Endothelial cell of umbilical vein (primary cell): Measurements from ENCODE around the gene SH3BP2. TPM values are rescaled to one million over a fixed set of nuclear protein-coding genes. Genes with fewer than 3 reads are reported as not detected.

ENCODE experiments used
- BruUV-seq: library from RNA; stranded (reverse); fragments of 400-500 nt; replicated peaks from 2 replicates; lab custom pipeline; 2021; lab: Mats Ljungman, UMichigan
- CTCF ChIA-PET: fragments of 300-600, 350-600 bp; sonication (Branson Sonifier 250); formaldehyde crosslinking; loops from one replicate; lab custom pipeline; 2021; ENCODE audit warnings: antibody characterized with exemption, inconsistent platforms; lab: Charles Lee
- POLR2A ChIA-PET: fragments of 300-600, 350-600 bp; sonication (Branson Sonifier 250); formaldehyde crosslinking; loops from one replicate; lab custom pipeline; 2021; ENCODE audit warnings: antibody characterized with exemption, inconsistent platforms; lab: Charles Lee
- DNase-seq: peaks from one replicate; pipeline ENCODE4 v3.0.0-alpha.2; 2011; ENCODE audit warnings: low read depth, low spot score
- FAIRE-seq: peaks from 2 replicates; lab custom pipeline; 2011; peaks lifted over from hg19 to GRCh38; lab: Jason Lieb, UNC
- H2AFZ ChIP-seq: 2 replicates; pipeline ENCODE4 v1.6.0; 2012; ENCODE audit warnings: low read depth, low read length, control low read depth, inconsistent platforms
- H3K27ac ChIP-seq: 2 replicates; pipeline ENCODE4 v1.5.1; 2011; ENCODE audit warnings: low read depth, mild to moderate bottlenecking, control low read depth, low read length, moderate library complexity; ENCODE audit not compliant: insufficient read depth
- H3K27me3 ChIP-seq, 2 experiments: 2 replicates each; pipeline versions ENCODE4 v1.6.0 to v1.6.1; 2011; ENCODE audit warnings: low read length in 2 of 2, mixed read lengths in 1 of 2; ENCODE audit not compliant: control insufficient read depth in 2 of 2, insufficient read depth in 2 of 2
- H3K36me3 ChIP-seq, 2 experiments: 2 replicates in 1 of 2; 3 replicates in 1 of 2; pipeline ENCODE4 v1.5.1; 2011; ENCODE audit warnings: low read length in 2 of 2, mild to moderate bottlenecking in 1 of 2, moderate library complexity in 1 of 2; ENCODE audit not compliant: control insufficient read depth in 2 of 2, insufficient read depth in 2 of 2; ENCODE audit errors: extremely low read depth in 1 of 2
- H3K4me1 ChIP-seq: 3 replicates; pipeline ENCODE4 v1.5.1; 2011; ENCODE audit warnings: mild to moderate bottlenecking, low read length; ENCODE audit not compliant: control insufficient read depth, insufficient read depth; ENCODE audit errors: extremely low read depth
- H3K4me2 ChIP-seq: 2 replicates; pipeline ENCODE4 v1.6.1; 2011; ENCODE audit warnings: low read length, control low read depth, mixed read lengths; ENCODE audit not compliant: insufficient read depth
- H3K4me3 ChIP-seq, 3 experiments: fragments of 200-600 bp in 1 of 3; sonication (generic), shearing (Covaris generic) in 1 of 3; replicated peaks in 1 of 3; 2 replicates each; pipeline ENCODE4 v1.5.1; 2011 to 2016; ENCODE audit warnings: control low read depth in 3 of 3, low read length in 3 of 3, mild to moderate bottlenecking in 2 of 3, inconsistent platforms in 1 of 3, low read depth in 1 of 3, moderate library complexity in 1 of 3; ENCODE audit not compliant: insufficient read depth in 1 of 3
- H3K79me2 ChIP-seq: 2 replicates; pipeline ENCODE4 v1.6.0; 2012; ENCODE audit warnings: low read length, inconsistent platforms; ENCODE audit not compliant: control insufficient read depth, insufficient read depth
- H3K9ac ChIP-seq: replicated peaks from 2 replicates; pipeline ENCODE3; 2011; ENCODE audit warnings: low read length, control low read depth; ENCODE audit not compliant: insufficient read depth; ENCODE audit errors: extremely low read depth
- H3K9me1 ChIP-seq: replicated peaks from 3 replicates; pipeline ENCODE4 v1.6.0; 2011; ENCODE audit warnings: mild to moderate bottlenecking, low read length; ENCODE audit not compliant: control insufficient read depth, insufficient read depth; ENCODE audit errors: extremely low read depth
- H3K9me3 ChIP-seq: replicated peaks from 2 replicates; pipeline ENCODE4 v1.5.1; 2012; ENCODE audit warnings: low read length, inconsistent platforms; ENCODE audit not compliant: control insufficient read depth, insufficient read depth
- H4K20me1 ChIP-seq: replicated peaks from 2 replicates; pipeline ENCODE3; 2011; ENCODE audit warnings: mild to moderate bottlenecking, low read length; ENCODE audit not compliant: control insufficient read depth, insufficient read depth; ENCODE audit errors: extremely low read depth
- EZH2 ChIP-seq: IDR thresholded peaks from 2 replicates; pipeline ENCODE4 v1.6.1; 2012; ENCODE audit warnings: borderline replicate concordance, low read depth, mild to moderate bottlenecking, moderate library complexity, low read length, inconsistent platforms; ENCODE audit not compliant: severe bottlenecking
- FOS ChIP-seq: IDR thresholded peaks from 2 replicates; pipeline ENCODE4 v1.6.1; 2011; ENCODE audit warnings: mild to moderate bottlenecking, low read length, moderate library complexity, borderline replicate concordance; ENCODE audit not compliant: insufficient read depth
- GATA2 ChIP-seq: IDR thresholded peaks from 2 replicates; pipeline ENCODE4 v1.7.0; 2011; ENCODE audit warnings: low read depth, mild to moderate bottlenecking, moderate library complexity, mixed read lengths, low read length; ENCODE audit not compliant: insufficient read length, insufficient read depth
- JUN ChIP-seq: IDR thresholded peaks from 2 replicates; pipeline ENCODE4 v1.6.1; 2011; ENCODE audit warnings: borderline replicate concordance, low read depth; ENCODE audit not compliant: insufficient read length, insufficient read depth
- MAX ChIP-seq: IDR thresholded peaks from 2 replicates; pipeline ENCODE4 v1.6.1; 2011; ENCODE audit not compliant: insufficient read depth, insufficient read length
- MYC ChIP-seq: IDR thresholded peaks from one replicate; pipeline ENCODE4 v1.6.1; 2011; ENCODE audit warnings: mild to moderate bottlenecking, low read depth, low read length
- POLR2A ChIP-seq: IDR thresholded peaks from 2 replicates; pipeline ENCODE4 v1.6.1; 2012; ENCODE audit warnings: low read depth, mild to moderate bottlenecking, control low read depth, low read length
- POLR2AphosphoS5 ChIP-seq: IDR thresholded peaks from 2 replicates; pipeline ENCODE4 v1.6.1; 2012; ENCODE audit warnings: low read depth, mild to moderate bottlenecking, control low read depth, low read length, moderate library complexity; ENCODE audit not compliant: insufficient read depth
- dilution Hi-C: fragments of 300-500 bp; cut with MboI; formaldehyde crosslinking; loops from one replicate; pipeline ENCODE4 v1.15.0; 2019; ENCODE audit warnings: low sequenced_read_pairs; ENCODE audit not compliant: extremely low pct_ligation_motif_present
- intact Hi-C: fragments of 100-400 bp; cut with micrococcal nuclease; formaldehyde crosslinking; loops from one replicate; pipeline ENCODE4 v1.10.0; 2022
- polyA plus RNA-seq, 4 experiments: library from polyadenylated mRNA; depleted of rRNA in 3 of 4; stranded (reverse) in 3 of 4; unstranded in 1 of 4; fragments of >200 nt; gene quantifications; 2 replicates each; pipeline versions ENCODE4 v1.2.1 to v1.2.3, GENCODE V29; 2011 to 2012; ENCODE audit warnings: missing spikeins in 1 of 4
- total RNA-seq: library from RNA; stranded (reverse); gene quantifications from 2 replicates; pipeline ENCODE4 v1.2.3, GENCODE V29; 2021

Gene SH3BP2
- total and polyA plus RNA-seq, 2 donors (not counting 3 experiments of a cell fraction or from before 2014, with no cell fraction given), result 69.2 to 73.9 TPM

DNA sequence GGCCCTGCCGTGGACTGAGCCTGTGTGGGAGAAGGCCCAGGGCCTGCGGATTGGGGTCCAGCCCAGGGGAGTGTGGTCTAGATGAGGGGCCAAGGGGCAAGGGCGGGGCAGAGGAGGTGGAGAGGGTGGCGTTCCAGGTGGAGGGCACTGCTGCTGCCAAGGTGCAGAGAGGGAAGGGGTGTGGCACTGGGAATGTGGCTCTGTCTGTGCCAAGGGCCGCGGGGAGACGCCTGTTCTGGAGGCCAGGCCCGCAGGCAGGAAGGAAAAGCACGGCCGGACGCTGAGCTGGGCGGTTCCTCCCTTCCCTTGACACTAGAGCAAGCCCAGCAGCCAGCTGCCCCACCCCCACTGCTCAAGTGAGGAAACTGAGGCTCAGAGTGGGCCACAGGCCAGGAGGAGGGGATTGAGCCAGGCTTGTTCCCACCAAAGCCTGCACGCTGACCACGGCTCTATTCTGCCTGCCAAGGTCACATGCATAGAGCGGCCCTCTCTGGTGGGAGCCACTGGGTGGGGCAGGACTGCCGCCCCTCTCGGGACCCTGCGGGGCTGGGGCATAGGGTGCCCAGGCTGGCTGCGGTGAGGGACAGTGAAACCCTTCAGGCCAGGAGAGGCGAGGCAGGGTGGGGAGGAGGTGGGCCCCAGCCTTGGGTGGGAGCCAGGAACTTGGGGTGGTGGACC, 13.0 kb downstream of the SH3BP2 start:
- Histone ChIP-seq H3K36me3 (no peaks in the 10 kb centered on the region), H3K9me1 (no peaks in the 10 kb centered on the region), H3K9ac (no peak overlapping the region), H3K27ac (peak overlapping the region; percentile 35), H2AFZ (peak overlapping the region; percentile 71), H3K79me2 (peaks cover 16% of the 10 kb centered on the region), H3K4me2 (peak overlapping the region; percentile 1), H3K9me3 (no peaks in the 10 kb centered on the region), H3K4me1 (peaks cover 30% of the 10 kb centered on the region), H3K27me3 (no peaks in the 10 kb centered on the region), H3K4me3 (no peak overlapping the region), H4K20me1 (no peaks in the 10 kb centered on the region)
- DNase-seq (peak; percentile 43), FAIRE-seq (peak; percentile 93)
- CTCF ChIA-PET, result no interaction called here
- POLR2A ChIA-PET, result interaction anchor here (0.6 kb wide), 1 partner anchor 270 kb away, joined by 3 read pairs; no protein-coding TSS in a partner anchor
- dilution Hi-C loops (no loop called here), intact Hi-C loops (no loop called here)
- TF ChIP-seq POLR2A, result no peak
- peak; percentile 57 for TF ChIP-seq POLR2AphosphoS5
- no peak for TF ChIP-seq FOS
- no peak for TF ChIP-seq MAX
- BruUV-seq, result no TSS peak

DNA sequence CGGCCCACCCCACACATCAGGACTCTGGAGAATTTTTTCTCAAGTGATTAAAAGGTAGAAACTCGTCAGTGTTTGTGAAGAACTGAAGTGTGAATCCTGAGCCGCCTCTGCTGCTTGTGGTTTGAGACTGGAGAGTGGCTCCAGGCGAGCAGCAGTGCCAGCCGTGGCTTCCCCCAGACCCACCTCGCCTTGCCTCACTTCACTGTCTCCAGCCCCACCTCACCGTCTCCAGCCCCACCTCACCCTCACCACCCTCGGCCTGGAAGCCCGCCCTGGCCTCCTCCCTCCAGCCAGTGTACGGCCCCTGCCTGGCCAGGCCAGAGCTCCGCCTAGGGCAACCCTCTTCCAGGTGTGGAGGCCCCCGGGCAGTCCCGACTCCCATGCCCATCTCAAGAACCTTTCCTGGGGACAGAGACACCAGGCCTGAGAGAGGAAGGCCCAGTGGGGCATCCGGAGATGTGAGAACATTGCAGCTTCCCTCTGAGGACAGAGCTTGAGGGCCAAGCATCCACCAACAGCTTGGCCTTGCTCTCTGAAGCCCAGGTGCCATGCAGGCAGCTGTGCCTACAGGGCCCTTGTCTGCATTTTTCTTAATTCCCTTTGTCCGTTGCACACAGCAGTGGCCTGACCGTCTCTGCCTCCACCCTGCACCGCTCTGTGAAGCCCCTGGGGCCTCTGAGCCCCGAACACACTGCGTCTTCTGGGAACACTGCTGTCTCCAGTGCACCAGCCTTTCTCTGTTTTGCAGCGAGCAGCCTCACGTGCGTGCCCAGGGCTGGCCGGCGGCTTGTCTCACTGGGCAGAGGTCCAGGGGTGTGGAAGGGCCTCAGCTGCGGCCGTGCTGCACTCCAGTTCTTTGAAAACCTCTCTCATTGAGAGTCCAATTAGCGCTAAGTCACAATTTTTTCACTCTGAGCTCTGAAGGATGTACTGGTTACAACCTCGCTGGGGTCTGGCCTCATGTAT, 13.8 kb downstream of the SH3BP2 start:
- Histone ChIP-seq H3K4me1 (peaks cover 28% of the 10 kb centered on the region), H3K4me3 (no peak overlapping the region), H3K9me1 (no peaks in the 10 kb centered on the region), H3K36me3 (no peaks in the 10 kb centered on the region), H3K27ac (peak overlapping the region; percentile 35), H3K27me3 (no peaks in the 10 kb centered on the region), H3K9ac (no peak overlapping the region), H4K20me1 (no peaks in the 10 kb centered on the region), H3K9me3 (no peaks in the 10 kb centered on the region), H3K4me2 (no peak overlapping the region), H2AFZ (no peak overlapping the region), H3K79me2 (peaks cover 16% of the 10 kb centered on the region)
- dilution Hi-C loops, result no loop called here
- intact Hi-C loops, result no loop called here
- FAIRE-seq (peak; percentile 52), DNase-seq (peak; percentile 62)
- TF ChIP-seq POLR2A (no peak), POLR2AphosphoS5 (no peak), GATA2 (no peak), FOS (no peak), MAX (no peak), EZH2 (no peak), MYC (no peak), JUN (no peak)
- POLR2A ChIA-PET, result interaction anchor here (0.6 kb wide), 1 partner anchor 271 kb away, joined by 3 read pairs; no protein-coding TSS in a partner anchor
- BruUV-seq, result no TSS peak
- CTCF ChIA-PET, result interaction anchor here (0.7 to 0.8 kb wide), 2 partner anchors 39 to 51 kb away, joined by 3 read pairs; partner anchors contain the start of gene TNIP2
